Measurements from ENCODE around the gene MED8.

DNA sequence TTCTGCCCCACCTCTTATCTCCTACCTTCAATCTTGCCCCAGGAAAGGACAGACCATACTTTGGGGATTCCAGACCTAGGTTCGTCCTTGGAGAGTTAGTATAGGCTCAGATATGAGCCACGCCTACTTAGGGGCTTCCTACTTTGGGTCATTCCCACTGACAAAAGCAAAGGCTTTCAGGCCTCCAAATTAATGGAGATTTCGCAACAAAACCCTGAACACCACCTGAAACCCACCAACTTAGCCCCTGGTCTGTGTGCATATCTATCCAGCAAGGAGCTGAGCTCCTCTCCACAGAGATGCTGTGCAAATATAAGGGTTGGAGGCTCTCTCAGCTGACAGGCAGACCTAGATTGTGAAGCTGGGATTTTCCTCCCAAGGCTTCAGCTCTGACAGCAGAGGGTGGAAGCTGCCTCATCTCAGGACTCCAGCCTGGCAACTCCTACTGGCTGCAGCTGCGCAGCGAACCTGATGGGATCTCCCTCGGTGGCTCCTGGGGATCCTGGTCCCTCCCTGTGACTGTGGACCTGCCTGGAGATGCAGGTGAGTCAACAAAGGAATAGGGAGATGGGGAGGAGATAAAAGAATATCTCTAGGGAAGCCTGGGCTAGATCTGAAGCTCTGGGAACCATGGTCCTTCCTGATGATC, 49.9 kb downstream of the MED8 start:
- TF ChIP-seq CTCF (IDR thresholded peaks at IDR 0.05): no peak
- no peak for TF ChIP-seq E2F6 (IDR thresholded peaks at IDR 0.05; ENCODE audit: borderline replicate concordance, low read depth)
- TF ChIP-seq CEBPB (IDR thresholded peaks at IDR 0.05): no peak
- TF ChIP-seq EP300 (IDR thresholded peaks at IDR 0.05): no peak
- no peak for TF ChIP-seq KDM5A (IDR thresholded peaks at IDR 0.05)
- TF ChIP-seq RAD21 (conservative IDR thresholded peaks at IDR 0.05 in 1 of 2, IDR thresholded peaks at IDR 0.05 in 1 of 2): no peak
- no peak for TF ChIP-seq PHF8 (IDR thresholded peaks at IDR 0.05; ENCODE audit: borderline replicate concordance, low read depth)
- no peak for TF ChIP-seq POLR2A (IDR thresholded peaks at IDR 0.05; ENCODE audit: low read length)
- no peak for TF ChIP-seq JUNB (IDR thresholded peaks at IDR 0.05)
- no peak for TF ChIP-seq PBX3 (IDR thresholded peaks at IDR 0.05)
